CD4-positive, alpha-beta T cell treated with Interferon gamma for 1 hour (primary cell): ENCODE results near the gene ELF2.
A peak's percentile ranks its signal among the peaks of the same experiment; 100 is the strongest.
"Not testable (repeated sequence)": the region's sequence is repeated elsewhere in the genome, so short reads cannot be mapped to it uniquely, and the experiment has no call there.

ENCODE experiments used
- DNase-seq: peaks from one replicate; pipeline ENCODE4 v3.0.0-alpha.2; 2020

ELF2 gene

DNA sequence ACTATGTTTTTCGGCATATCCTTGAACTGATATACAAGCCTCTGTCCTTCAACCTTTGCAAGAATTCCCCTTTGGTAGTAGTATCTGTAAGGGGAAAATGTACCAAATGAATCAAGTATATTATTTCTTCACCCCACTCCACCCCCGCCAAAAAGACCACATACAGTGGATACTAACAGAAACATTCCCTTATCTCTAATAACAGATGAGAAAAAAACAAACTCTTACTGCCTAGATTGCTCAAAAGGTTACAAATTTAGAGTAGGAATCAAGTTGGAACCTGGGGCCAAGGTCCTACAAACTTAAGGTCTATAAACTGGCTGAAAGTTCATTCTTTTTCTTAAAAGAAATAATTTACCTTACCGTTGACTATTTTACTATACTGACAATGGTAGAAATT, 116.4 kb downstream of the ELF2 start:
- DNase-seq: no peak

DNA sequence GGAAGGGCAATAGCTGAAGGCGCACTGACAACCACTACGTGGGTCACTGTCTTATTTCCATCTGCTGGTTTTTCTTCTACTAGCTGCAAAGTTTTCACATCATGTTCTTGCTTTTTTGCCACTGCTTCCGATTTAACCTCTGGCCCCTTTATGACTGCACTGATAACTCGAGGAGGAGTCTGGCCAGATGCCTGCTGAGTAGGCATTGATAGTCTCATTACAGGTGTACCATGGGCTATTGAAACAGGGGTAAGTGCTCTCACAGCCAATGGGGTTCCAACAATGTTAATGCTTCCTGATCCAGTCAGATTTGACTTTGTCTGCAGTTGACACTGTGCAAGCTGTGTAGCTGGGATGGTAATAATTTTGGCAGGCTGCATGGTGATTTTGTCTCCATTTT, 118.0 kb downstream of the ELF2 start:
- not testable (repeated sequence) for DNase-seq

DNA sequence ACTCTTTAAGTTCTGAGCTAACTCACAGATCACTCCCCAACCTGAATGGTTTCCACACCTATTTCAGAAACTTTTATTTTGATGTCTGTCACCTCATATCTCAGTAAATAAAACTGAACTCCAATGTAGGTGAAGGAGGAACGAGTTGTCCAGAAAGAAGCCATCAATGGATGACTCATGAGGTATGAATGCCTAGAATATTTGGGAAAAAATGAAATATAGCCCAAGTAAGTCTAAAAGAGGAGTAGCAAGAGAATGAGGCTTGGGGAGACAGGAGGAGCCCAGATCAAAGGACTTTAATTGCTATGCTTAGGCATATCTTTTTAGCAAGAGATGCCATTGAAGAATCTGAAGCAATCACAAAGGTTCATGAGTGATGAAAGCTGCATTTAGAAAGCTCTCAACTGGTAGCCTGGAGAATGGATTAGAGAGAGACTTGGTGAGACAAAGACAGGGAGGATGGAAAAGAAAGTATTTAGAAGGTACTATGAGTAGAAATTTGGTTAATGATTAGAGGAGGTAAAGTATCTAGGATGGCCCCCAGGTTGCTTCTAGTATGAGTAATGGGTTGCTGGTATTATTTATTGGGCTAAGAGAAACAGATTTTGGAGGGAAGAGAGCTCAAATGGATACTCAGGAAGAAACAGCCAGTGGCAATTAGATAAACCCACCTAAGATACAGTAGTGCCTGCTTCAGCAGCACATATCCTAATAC, 122.1 kb downstream of the ELF2 start:
- no peak for DNase-seq

DNA sequence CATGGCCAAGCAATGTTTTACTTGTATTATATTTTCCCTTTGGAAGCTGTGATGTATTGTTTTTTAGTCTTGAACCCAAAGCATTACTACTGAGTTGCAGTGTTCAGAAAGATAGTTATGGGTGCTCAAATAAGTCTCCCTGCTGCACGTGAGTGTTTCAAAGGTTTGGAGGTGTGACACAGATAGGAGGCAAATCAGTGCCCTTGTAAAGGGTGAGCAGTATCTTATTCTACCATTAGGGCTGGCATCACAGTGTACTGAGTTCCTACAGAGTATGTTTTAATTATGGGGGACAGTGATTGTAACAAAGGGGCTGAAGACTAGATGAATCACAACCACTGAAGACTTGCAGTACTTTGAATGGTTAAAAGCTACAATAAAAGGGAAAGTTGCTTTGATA, 123.1 kb downstream of the ELF2 start:
- DNase-seq: no peak

DNA sequence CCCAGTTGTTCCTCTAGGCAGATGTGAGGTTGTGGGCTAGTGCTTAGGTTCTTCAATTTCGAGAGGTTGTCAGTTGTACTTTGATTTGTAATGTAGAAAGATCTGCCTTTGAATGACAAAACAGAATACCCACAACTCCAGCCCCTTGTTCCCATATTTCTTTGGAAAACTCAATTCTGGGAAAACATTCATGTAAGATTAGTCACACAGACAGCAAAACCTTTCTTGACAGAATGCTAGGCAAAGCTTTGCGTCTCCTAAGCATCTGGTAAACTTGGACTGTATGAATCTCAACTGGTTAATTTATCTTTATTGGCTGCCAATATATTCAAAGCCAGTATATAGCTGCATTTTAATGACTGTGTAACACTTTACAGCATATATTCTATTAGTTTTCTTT, 126.6 kb downstream of the ELF2 start:
- DNase-seq: no peak

DNA sequence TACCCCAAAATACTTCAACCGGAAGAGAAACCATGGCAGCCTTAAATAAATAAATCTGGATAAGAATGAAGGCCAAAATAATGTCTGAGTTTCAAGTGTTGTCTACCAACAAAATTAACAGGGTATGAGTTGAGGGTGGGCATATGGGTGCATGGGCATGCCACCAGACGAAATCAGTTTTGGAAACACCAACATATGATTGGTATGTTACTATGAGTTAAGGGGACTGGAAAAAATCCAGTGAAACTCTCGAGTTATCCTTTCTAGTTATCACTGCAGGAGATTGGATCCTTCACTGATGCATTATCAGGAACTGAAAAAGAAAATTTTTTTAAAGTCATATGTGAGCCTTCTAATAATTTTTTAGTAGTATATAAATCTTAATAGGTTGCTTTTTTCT, 129.0 kb downstream of the ELF2 start:
- no peak for DNase-seq

DNA sequence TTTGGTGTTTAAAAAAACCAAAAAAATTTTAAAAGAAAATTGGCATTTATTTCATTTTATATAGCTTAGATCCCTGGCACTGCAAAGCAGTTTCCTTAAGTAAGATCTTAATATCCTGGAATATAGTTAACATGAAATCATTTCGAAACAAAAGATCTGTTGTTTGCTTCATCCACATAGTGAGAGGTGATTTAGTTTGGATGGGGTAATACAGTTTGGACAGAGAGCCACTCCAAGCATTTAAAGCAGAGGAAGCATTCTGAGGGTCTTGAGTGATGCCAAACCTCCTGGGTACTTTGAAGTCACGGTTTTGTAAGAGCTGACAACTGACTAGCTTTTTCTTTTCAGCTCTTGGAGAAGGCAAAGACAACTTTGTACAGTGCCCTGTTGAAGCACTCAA, 132.7 kb downstream of the ELF2 start:
- DNase-seq: no peak

DNA sequence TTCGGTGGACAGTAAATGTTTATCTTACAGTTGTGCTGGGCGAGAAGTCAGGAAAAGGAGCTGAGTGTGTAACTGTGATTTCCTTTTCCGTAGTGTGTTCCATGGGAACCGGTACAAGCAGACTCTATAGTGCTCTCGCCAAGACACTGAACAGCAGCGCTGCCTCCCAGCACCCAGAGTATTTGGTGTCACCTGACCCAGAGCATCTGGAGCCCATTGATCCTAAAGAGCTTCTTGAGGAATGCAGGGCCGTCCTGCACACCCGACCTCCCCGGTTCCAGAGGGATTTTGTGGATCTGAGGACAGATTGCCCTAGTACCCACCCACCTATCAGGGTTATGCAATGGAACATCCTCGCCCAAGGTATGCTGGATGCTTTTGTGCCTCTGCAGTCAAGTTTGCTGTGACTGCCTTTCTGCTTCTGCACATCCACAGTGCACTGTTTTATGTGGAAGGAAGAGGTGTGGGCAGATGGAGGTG, 134.0 kb downstream of the ELF2 start:
- no peak for DNase-seq

DNA sequence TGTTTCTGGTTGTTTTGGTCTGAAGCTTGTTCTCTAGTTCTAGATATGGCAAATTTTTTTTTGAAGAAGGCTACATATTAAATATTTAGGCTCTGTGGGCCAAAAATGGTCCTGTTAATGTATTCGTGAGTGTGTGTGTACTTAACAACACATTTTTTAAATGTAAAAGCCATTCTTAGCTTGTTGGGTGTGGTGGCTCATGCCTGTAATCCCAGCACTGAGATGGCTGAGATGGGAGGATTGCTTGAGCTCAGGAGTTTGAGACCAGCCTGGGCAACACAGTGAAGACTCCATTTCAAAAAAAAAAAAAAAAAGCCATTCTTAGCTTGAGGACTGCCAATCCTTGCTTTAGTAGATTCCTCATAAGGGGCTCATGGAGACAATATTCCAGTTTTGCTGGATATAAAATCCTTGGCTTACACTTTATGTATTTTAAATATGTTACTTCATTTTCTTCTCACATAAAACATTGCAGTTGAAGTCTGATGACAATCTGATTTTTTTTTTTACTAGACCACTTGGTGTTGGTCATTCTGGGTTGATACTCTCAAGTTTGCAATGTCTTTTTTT, 138.1 kb downstream of the ELF2 start:
- DNase-seq: no peak

DNA sequence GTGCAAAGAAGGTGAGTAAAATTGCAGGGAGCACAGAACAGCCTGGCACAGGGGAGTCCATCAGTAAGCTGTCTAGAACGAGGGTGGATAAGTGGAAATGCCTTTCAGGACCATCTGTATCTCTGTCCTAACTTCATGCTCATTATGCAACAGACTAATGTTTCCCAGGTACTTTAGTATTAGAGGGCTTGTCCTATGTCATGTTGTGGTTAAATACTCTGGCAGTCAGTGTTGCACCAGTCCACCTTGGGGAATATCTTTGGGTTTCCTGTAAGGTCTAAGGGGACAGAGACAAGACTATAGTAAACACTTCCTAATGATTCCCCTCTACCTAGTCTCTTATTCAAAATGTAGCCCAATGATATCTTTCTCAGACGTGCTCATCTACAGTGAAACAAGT, 140.1 kb downstream of the ELF2 start:
- DNase-seq: no peak

DNA sequence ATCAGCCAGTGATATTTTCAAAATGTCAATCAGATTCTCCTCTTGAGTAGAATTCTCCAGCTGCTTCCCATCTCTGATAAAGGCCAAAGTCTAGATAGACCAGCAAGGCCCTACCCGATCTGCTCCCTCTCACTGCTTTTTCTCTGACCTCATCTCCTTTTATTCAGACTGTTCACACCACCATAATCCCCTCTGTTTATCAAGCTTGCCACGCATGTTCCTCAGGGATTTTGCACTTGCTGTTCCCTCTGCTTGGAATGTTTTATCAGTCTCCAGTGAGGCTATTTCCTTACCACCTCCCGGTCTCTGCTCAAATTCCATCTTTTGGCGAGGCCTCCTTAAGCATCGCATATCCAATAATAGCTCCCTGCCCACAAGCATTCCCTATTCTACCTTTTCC, 141.4 kb downstream of the ELF2 start:
- DNase-seq: no peak

DNA sequence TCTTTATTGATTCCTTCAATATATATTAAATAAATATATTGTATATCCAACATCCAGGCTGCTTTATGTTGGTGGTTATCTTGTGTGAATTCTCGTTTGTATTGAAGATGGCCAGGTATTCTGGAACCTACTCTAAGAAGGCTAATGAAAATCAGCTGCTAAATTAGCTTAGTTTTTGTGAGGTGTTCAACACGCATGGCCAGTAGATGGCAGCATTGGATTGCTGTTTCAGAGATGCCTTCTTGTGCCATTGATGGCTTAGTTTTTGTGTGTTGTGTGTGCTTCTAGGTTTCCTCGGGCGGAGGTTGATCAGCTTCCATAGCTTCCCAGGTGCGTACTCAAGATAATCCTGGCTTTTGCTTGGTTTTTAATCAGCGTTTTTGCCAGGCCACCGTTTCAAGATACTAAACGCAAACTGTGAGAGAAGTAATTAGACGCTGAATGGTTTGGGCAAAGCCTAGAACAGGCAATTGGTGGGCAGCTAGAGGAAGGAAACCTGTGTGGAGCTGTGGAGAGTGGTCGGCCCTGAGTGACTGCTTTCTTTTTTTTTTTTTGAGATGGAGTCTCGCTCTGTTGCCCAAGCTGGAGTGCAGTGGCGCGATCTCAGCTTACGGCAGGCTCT, 146.3 kb downstream of the ELF2 start:
- DNase-seq: peak; percentile 70

DNA sequence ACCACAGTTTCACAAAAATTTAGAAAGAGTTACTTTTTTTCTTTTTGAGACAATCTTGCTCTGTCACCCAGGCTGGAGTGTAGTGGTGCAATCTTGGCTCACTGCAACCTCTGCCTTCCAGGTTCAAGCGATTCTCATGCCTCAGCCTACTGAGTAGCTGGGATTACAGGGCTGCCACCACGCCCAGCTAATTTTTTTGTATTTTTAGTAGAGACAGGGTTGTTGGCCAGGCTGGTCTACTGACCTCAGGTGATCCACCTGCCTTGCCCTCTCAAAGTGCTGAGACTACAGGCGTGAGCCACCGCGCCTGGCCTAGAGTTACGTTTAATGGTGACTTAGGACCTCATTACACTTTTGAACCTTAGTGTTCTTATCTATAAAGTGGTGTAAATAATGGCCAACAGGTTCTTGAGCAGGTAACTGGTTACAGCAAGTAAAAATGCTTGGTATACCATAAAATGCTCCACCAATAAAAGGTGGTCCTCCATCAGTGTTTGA, 147.1 kb downstream of the ELF2 start:
- not testable (repeated sequence) for DNase-seq

DNA sequence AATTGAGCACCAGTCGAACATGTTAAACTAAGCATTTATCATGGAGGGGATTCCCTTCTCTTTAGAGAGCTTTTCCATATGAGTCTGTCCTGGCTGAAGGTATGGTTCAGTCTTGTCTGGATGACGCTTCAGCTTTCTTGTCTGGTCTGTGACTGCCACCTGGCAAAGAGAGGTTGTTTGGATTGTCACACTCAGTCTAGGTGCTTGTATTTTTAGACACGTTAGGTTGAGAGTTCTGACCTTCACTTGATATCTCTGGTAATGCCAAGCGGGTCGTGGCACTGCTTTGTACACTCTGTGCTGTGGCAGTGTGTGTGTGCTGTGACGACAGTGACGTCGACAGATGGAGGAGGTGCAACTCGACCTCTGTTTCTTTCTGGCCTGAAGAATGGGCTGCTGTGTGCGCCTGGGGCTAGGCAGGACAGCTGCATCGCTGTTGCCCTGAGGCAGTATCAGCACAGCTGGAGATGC, 148.8 kb downstream of the ELF2 start:
- DNase-seq: no peak

DNA sequence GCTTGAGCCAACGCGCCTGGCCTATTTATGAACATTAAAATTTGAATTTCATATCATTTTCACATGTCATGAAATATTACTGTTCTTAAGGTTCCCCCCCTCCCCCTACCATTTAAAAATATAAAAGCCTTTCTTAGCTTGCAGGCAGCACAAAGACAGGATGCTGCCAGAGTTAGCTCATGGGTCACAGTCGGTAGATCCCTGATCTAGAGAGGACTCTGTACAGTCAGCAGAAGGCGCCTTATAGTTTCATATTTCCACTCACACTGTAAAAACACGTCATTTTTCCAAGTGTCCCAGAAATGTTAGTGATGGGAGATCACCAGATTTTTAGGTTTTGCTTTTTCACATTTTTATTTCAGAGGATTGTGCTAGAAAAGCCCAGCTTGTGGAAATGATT, 149.2 kb downstream of the ELF2 start:
- no peak for DNase-seq

DNA sequence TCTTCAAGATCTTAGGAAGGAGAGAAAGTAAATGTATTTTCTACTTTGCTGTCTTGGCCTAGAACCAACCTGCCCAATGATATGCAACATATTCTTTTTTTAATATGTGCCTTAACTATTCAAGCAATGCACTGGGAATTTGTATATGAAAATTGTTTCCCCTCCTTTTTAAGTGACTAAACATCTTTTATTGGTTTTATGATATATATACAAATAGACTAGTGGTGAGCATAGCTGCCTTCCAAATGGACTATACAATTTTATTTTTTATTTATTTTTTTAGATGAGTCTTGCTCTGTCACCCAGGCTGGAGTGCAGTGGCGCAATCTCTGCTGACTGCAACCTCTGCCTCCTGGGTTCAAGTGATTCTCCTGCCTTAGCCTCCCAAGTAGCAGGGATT, 151.2 kb downstream of the ELF2 start:
- DNase-seq: no peak

DNA sequence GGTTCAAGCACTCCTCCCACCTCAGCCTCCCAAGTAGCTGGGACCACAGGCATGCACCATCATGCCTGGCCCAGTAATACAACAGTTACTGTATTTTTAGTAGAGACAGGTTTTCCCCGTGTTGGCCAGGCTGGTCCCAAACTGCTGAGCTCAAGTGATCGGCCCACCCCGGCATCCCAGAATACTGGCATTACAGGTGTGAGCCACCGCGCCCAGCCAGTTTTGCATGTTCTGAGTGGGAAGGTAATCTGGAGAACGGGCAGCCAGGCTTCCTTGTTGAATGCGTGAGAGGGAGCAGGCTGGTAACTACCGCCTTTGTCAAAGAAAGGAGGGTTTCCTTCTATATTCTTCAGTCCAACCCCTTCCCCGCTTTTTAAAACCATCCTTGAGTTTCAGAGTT, 152.3 kb downstream of the ELF2 start:
- no peak for DNase-seq

DNA sequence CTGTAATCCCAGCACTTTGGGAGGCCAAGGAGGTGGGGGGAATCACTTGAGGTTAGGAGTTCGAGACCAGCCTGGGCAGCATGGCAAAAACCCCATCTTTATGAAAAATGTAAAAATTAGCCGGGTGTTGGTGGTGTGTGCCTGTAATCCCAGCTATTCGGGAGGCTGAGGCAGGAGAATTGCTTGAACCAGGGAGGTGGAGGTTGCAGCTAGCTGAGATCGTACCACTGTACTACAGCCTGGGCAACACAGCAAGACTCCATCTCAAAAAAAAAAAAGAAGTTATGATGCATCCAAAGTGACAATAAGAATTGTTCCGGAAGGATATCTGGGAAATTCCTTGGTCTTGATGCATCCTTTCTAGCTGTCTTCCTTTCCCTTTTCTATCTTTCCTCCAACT, 154.2 kb downstream of the ELF2 start:
- DNase-seq: no peak

DNA sequence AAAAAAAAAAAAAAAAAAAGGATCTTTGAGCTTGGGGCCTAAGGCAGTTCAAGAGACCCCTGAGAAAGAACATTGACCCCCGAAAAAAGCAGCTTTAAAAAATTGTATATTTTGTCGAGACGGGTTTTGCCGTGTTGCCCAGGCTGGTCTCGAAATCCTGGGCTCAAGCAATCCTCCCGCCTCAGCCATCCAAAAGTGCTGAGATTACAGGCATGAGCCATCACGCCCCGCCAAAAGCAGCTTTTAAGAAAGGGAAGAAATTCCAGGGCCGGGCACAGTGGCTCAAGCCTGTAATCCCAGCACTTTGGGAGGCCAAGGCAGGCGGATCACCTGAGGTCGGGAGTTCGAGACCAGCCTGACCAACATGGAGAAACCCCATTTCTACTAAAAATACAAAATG, 155.9 kb downstream of the ELF2 start:
- DNase-seq: not testable (repeated sequence)

DNA sequence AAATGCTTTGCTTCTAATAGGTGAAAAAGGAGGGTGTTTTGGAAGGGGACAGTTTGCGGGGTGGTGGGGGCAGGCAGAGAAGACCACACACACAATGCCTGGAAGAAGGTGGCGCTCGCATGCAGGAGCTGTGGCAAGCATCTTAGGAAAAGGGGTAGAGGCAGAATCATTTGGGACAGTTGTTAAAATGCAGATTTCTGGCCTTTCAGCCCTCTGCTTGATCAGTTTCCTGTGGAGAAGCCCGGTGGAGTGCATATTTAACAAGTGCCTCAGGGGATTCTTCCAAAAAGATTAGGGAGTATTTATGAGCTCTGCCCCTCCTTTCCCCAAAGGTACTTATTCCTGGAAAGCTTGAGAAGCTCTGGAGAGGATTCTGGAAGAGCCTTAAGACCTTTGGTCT, 156.6 kb downstream of the ELF2 start:
- DNase-seq: no peak

DNA sequence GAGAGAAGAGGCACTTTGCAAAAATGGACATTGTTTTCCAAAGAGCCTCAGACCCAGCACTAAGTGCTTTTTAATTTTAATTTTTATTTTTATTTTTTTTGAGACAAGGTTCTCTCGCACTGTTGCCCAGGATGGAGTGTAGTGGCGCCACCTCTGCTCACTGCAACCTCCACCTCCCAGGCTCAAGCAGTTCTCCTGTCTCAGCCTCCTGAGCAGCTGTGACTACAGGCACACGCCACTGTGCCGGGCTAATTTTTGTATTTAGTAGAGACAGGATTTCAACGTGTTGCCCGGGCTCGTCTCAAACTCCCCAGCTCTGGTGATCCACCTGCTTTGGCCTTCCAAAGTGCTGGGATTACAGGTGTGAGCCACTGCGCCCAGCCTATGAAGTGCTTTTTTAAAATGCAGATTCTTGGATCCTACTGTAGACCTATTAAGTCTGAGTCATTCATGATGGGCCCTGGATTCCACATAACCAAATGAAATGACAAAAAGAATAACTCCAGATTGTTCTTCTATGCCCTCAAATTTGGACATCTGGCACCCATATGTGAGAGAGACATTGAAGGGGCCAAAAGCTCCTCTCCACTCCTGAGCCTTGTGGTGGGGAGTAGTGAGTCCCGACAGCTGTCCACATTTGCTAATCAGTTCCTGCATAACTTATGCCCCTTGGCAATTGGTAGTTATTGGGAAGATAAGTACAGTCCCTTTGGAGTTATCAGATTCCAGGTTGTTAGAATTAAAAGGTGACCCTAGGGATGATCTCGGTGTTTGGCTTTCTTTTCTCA, 157.9 kb downstream of the ELF2 start:
- no peak for DNase-seq

DNA sequence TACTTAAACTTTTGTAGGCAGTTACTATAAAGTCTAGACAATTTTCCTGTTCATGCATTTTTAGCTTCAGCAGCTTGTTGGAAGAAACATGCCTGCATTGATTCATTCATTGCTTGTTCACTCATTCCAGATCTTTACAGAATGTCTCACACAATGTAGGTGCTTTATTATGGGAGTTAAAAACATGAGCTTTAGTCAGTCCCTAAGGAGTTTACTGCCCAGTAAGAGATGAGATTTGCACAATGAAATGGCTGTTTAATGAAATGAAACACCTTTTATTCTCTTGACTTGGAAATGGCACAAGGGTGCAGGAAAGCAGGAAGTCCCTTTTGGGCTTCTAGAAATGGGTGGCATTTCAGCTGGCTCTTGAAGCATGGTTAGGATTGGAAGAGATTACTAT, 158.5 kb downstream of the ELF2 start:
- no peak for DNase-seq

DNA sequence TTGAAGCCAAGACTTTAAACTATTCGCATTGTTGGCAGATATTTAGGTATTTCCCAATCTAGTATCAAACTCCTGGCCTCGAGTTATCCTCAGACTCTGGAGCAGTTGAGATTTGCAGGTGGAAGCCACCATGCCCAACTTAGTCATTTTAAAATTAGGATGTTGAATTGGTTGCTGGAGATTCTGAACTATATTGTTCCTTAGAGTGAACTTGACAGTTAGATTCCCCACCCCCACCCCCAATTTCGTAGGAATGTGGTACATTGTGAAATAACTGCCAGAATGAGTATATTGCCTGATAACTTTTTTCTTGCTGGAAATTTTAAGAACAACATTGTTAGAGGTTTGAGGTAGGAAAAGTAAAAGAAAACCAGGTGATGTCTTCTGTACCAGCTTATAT, 159.2 kb downstream of the ELF2 start:
- no peak for DNase-seq
